D721Med (cell line): ENCODE results near the gene SLC7A1.

Source experiments
- DNase-seq: peaks from one replicate; pipeline ENCODE4 v3.0.0; 2011; ENCODE audit warnings: low spot score; ENCODE audit not compliant: insufficient read length
- FAIRE-seq: peaks from 2 replicates; lab custom pipeline; 2011; peaks lifted over from hg19 to GRCh38; lab: Jason Lieb, UNC
- CTCF ChIP-seq: IDR thresholded peaks from 2 replicates; pipeline ENCODE4 v1.5.1; 2012; ENCODE audit warnings: mild to moderate bottlenecking, control low read depth; ENCODE audit not compliant: insufficient read depth; ENCODE audit errors: missing control alignments

The SLC7A1 gene

GRCh38 chr13:29613101-29613500 is 17.6 kb upstream of the SLC7A1 start:
- FAIRE-seq (no peak), DNase-seq (no peak)
- TF ChIP-seq CTCF, result no peak

GRCh38 chr13:29607465-29607864 is 12.0 kb upstream of the SLC7A1 start:
- FAIRE-seq, result no peak
- TF ChIP-seq CTCF, result no peak
- no peak for DNase-seq

- DNase-seq, result no peak
- no peak for FAIRE-seq
- no peak for TF ChIP-seq CTCF
Observed at GRCh38 chr13:29605860-29606526, 10.5 kb upstream of the SLC7A1 start.

GRCh38 chr13:29598321-29598720 is 2.8 kb upstream of the SLC7A1 start:
- TF ChIP-seq CTCF, result no peak
- FAIRE-seq, result no peak
- DNase-seq, result no peak

- no peak for DNase-seq
- no peak for TF ChIP-seq CTCF
- FAIRE-seq, result no peak
Observed at GRCh38 chr13:29597706-29598105, 2.2 kb upstream of the SLC7A1 start.

- FAIRE-seq (no peak), DNase-seq (no peak)
- no peak for TF ChIP-seq CTCF
Observed at GRCh38 chr13:29597246-29597645, 1.8 kb upstream of the SLC7A1 start.

GRCh38 chr13:29596064-29596418 is 553 bp upstream of the SLC7A1 start:
- FAIRE-seq (no peak), DNase-seq (no peak)
- no peak for TF ChIP-seq CTCF
